ENCODE measurements around the gene SH2D6. TPM values are rescaled to one million over a fixed set of nuclear protein-coding genes. Genes with fewer than 3 reads are reported as not detected.

SH2D6 gene
- 0.54 to 0.99 TPM (median 0.62 TPM) in 5 replicates for total RNA-seq (2022; extraction: Qiagen RNA extraction; ENCODE audit: low read depth)

GRCh38 chr2:85418132-85419008, at the start of gene SH2D6:
Gene SH2D6 (plus strand): TSS chr2:85418714. CDS start chr2:85429466, 10,752 bp downstream.

GRCh38 chr2:85409845-85410583, 8.5 kb upstream of the SH2D6 start, which contains the start of gene CAPG:
Gene CAPG (minus strand): TSS chr2:85410366. CDS start chr2:85402145, 8,221 bp downstream.

Other genes with a start within 250 kb of the SH2D6 start
- 82.0 to 110 TPM (median 102 TPM) in 5 replicates for gene TGOLN2, start 90.7 kb upstream of the SH2D6 start, total RNA-seq (2022; extraction: Qiagen RNA extraction; ENCODE audit: low read depth)
- 46.0 to 55.7 TPM (median 53.1 TPM) in 5 replicates for gene RETSAT, start 64.2 kb upstream of the SH2D6 start, total RNA-seq (2022; extraction: Qiagen RNA extraction; ENCODE audit: low read depth)
- gene ELMOD3, start 63.9 kb upstream of the SH2D6 start, total RNA-seq (2022; extraction: Qiagen RNA extraction; ENCODE audit: low read depth), result 10.4 to 13.1 TPM (median 12.4 TPM) in 5 replicates
- gene CAPG, start 8.3 kb upstream of the SH2D6 start, total RNA-seq (2022; extraction: Qiagen RNA extraction; ENCODE audit: low read depth), result 86.9 to 120 TPM (median 101 TPM) in 5 replicates
- gene MAT2A, start 120.5 kb downstream of the SH2D6 start, total RNA-seq (2022; extraction: Qiagen RNA extraction; ENCODE audit: low read depth), result 532 to 563 TPM (median 545 TPM) in 5 replicates
- gene GGCX, start 142.8 kb downstream of the SH2D6 start, total RNA-seq (2022; extraction: Qiagen RNA extraction; ENCODE audit: low read depth), result 41.7 to 44.9 TPM (median 44.0 TPM) in 5 replicates
- gene VAMP8, start 158.9 kb downstream of the SH2D6 start, total RNA-seq (2022; extraction: Qiagen RNA extraction; ENCODE audit: low read depth), result 15.8 to 18.4 TPM (median 17.3 TPM) in 5 replicates
- 0.28 to 0.31 TPM in 2 of 5 replicates, not detected in the others for gene VAMP5, start 165.7 kb downstream of the SH2D6 start, total RNA-seq (2022; extraction: Qiagen RNA extraction; ENCODE audit: low read depth)
- gene RNF181, start 177.0 kb downstream of the SH2D6 start, total RNA-seq (2022; extraction: Qiagen RNA extraction; ENCODE audit: low read depth), result 182 to 190 TPM (median 190 TPM) in 5 replicates
- 11.7 to 15.1 TPM (median 13.9 TPM) in 5 replicates for gene TMEM150A, start 184.0 kb downstream of the SH2D6 start, total RNA-seq (2022; extraction: Qiagen RNA extraction; ENCODE audit: low read depth)
- gene C2orf68, start 193.4 kb downstream of the SH2D6 start, total RNA-seq (2022; extraction: Qiagen RNA extraction; ENCODE audit: low read depth), result 20.2 to 27.4 TPM (median 23.4 TPM) in 5 replicates
- 68.0 to 77.1 TPM (median 71.1 TPM) in 5 replicates for gene USP39, start 197.5 kb downstream of the SH2D6 start, total RNA-seq (2022; extraction: Qiagen RNA extraction; ENCODE audit: low read depth)
- 0.09 to 0.29 TPM (median 0.21 TPM) in 4 of 5 replicates, not detected in the other for gene SFTPB, start 249.5 kb downstream of the SH2D6 start, total RNA-seq (2022; extraction: Qiagen RNA extraction; ENCODE audit: low read depth)

Measured in A549 treated with GW870086 at 1 μM for 4 hours (cell line).